ENCODE measurements around the gene SELENOW.

Gene SELENOW

DNA sequence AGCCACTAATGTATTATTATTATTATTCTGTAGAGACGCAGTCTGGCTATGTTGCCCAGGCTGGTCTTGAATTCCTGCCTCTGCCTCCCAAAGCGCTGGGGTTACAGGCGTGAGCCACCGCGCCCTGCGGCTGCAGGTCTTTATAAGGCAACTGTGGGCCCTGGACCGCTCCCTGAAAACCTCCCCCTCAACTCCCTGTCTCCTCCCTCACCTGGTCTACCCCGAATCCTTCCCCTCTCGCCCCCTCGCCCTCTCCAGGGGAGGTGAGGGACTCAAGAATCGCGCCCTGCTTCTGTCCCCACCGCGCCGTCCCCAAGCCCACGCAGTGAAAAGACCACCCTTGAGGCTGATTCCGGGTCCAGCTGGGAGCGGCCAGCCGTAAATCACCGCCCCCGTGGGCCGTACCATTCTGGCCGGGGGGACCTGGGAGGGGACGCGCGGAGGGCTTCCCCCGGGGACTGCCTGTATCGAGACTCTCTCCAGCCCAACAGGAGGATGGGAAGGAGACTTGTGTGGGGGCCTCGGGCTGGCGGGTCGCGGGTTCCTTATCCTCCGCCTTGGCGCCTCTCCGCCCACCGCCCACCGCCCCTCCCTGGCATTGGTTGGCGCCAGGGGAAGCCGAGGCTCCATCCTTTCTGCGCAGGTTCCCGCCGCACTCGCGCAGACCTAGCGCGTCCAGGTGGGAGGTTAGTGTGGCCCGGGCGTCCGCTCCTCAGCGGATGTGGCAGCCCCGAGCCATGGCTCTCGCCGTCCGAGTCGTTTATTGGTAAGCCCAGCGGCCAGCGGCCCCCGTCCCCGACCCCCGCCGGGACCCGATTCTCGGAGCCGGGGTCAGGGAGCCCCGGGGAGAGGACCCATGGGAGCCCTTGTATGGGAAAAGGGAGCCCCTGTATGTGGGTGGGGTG, at the start of gene SELENOW:
Gene SELENOW (plus strand): TSS at position 655 of the 905 bp plus-strand sequence. CDS start 83 bp downstream, at position 738.
- DNase-seq (ENCODE audit: low read depth): peak; percentile 82
- peak within 1 kb of the TSS; percentile 84 for H3K4me3 ChIP-seq (ENCODE audit: low read length)
- TF ChIP-seq, protein P1, sequence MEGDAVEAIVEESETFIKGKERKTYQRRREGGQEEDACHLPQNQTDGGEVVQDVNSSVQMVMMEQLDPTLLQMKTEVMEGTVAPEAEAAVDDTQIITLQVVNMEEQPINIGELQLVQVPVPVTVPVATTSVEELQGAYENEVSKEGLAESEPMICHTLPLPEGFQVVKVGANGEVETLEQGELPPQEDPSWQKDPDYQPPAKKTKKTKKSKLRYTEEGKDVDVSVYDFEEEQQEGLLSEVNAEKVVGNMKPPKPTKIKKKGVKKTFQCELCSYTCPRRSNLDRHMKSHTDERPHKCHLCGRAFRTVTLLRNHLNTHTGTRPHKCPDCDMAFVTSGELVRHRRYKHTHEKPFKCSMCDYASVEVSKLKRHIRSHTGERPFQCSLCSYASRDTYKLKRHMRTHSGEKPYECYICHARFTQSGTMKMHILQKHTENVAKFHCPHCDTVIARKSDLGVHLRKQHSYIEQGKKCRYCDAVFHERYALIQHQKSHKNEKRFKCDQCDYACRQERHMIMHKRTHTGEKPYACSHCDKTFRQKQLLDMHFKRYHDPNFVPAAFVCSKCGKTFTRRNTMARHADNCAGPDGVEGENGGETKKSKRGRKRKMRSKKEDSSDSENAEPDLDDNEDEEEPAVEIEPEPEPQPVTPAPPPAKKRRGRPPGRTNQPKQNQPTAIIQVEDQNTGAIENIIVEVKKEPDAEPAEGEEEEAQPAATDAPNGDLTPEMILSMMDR (IDR thresholded peaks at IDR 0.05; ENCODE audit: insufficient read depth, low read depth, low read length, missing control alignments): no peak

DNA sequence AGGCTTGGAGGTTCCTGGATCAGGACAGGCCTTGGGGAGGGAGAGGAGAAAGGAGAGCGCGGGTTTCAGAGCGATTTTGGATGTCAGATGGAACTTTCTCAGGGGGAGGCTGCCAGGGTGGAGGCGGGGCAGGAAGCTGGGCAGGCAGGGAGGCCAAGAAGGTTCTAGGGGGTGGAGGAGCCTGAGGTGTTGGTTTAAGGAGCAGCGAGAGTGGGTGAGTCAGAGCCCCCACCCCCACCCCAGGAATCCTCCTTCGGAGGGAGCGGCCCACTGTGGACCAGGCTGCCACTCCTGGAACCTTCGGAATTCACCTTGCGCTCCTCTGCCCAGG, 49.1 kb upstream of the SELENOW start:
- peak; percentile 97 for DNase-seq (ENCODE audit: low read depth)
- peak overlapping the region; percentile 43 for H3K4me3 ChIP-seq (ENCODE audit: low read length)
- TF ChIP-seq, protein P1 (IDR thresholded peaks at IDR 0.05; ENCODE audit: insufficient read depth, low read depth, low read length, missing control alignments): no peak

- TF ChIP-seq, protein P1 (IDR thresholded peaks at IDR 0.05; ENCODE audit: insufficient read depth, low read depth, low read length, missing control alignments): no peak
- DNase-seq (ENCODE audit: low read depth): peak; percentile 72
- peak overlapping the region; percentile 43 for H3K4me3 ChIP-seq (ENCODE audit: low read length)
Measured at GRCh38 chr19:47729799-47730520, 48.5 kb upstream of the SELENOW start.

DNA sequence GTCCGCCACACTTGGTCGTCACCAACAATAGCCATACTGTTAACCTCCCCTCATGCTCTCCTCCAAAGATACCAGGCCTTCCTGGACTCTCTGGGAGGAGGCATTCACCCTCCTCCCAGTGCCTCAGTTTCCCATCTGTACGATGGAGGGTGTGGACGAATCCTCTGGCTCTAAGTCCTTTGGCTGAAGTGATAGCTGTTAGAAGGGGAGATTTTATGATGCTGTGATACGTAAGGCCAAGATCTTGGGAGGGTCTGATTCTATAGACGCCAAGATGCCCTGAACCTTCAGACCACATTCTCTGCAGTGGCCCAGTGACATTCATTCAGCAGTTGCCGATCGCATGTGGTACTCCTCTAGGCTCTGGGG, 48.0 kb upstream of the SELENOW start:
- DNase-seq (ENCODE audit: low read depth): no peak
- TF ChIP-seq, protein P1 (IDR thresholded peaks at IDR 0.05; ENCODE audit: insufficient read depth, low read depth, low read length, missing control alignments): no peak
- no peak overlapping the region for H3K4me3 ChIP-seq (ENCODE audit: low read length)

- TF ChIP-seq, protein P1 (IDR thresholded peaks at IDR 0.05; ENCODE audit: insufficient read depth, low read depth, low read length, missing control alignments): no peak
- no peak overlapping the region for H3K4me3 ChIP-seq (ENCODE audit: low read length)
- no peak for DNase-seq (ENCODE audit: low read depth)
Measured at GRCh38 chr19:47730910-47731309, 47.6 kb upstream of the SELENOW start.

DNA sequence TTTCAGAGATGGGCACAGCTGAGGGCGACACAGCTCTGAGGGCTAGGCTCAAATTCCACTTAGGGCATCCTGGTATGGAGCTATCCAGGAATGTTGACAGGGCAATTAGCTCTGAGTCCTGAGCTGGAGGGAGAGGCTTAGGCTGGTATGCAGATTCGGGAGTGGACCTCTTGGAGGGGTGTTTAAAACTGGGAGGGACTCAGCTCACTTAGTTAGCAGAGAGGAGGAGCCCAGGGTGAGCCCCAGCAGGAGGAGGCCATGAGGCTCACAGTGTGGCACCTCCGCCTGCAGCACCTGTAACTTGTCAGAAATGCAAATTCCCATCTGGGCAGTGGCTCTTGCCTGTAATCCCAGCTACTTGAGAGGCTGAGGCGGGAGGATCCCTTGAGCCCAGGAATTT, 43.4 kb upstream of the SELENOW start:
- TF ChIP-seq, protein P1 (IDR thresholded peaks at IDR 0.05; ENCODE audit: insufficient read depth, low read depth, low read length, missing control alignments): no peak
- no peak overlapping the region for H3K4me3 ChIP-seq (ENCODE audit: low read length)
- DNase-seq (ENCODE audit: low read depth): no peak
